Thoracic aorta (tissue), 2 donors: ENCODE data around the gene NDUFS2. TPM values are rescaled to one million over a fixed set of nuclear protein-coding genes. Genes with fewer than 3 reads are reported as not detected.
"Not testable (repeated sequence)": the region's sequence is repeated elsewhere in the genome, so short reads cannot be mapped to it uniquely, and the experiment has no call there.

Experiments used
- ATAC-seq: fragments of 150-250 bp; one replicate; pipeline ENCODE4 v1.8.0; 2017; ENCODE audit warnings: low read depth; ENCODE audit not compliant: insufficient number of reproducible peaks, low FRiP score
- DNase-seq: peaks from one replicate; pipeline ENCODE4 v3.0.0-alpha.2; 2020; ENCODE audit warnings: low spot score
- H3K27ac ChIP-seq, 2 donors: fragments of 200-600 bp; sonication (generic); 1 replicate in 1 of 2; 2 replicates in 1 of 2; pipeline ENCODE4 v1.5.1; 2016; ENCODE audit warnings: mild to moderate bottlenecking in 2 of 2, moderate library complexity in 2 of 2
- H3K27me3 ChIP-seq: fragments of 200-600 bp; sonication (generic); replicated peaks from 2 replicates; pipeline ENCODE4 v1.6.0; 2016; ENCODE audit warnings: mild to moderate bottlenecking; ENCODE audit not compliant: insufficient read depth
- H3K36me3 ChIP-seq: fragments of 200-600 bp; sonication (generic); one replicate; pipeline ENCODE4 v1.5.1; 2016
- H3K4me1 ChIP-seq, 2 donors: fragments of 200-600 bp; sonication (generic); 1 replicate in 1 of 2; 2 replicates in 1 of 2; pipeline versions ENCODE4 v1.5.1 to v1.6.0; 2016; ENCODE audit warnings: low read depth in 2 of 2, mild to moderate bottlenecking in 1 of 2; ENCODE audit not compliant: control insufficient read depth in 1 of 2
- H3K4me3 ChIP-seq: fragments of 200-600 bp; sonication (generic); 2 replicates; pipeline ENCODE4 v1.5.1; 2016; ENCODE audit warnings: mild to moderate bottlenecking
- H3K9me3 ChIP-seq: fragments of 200-600 bp; sonication (generic); 2 replicates; pipeline ENCODE4 v1.5.1; 2016
- CTCF ChIP-seq: fragments of 200-600 bp; sonication (generic); IDR thresholded peaks from one replicate; pipeline ENCODE4 v1.5.1; 2019; ENCODE audit warnings: antibody characterized with exemption
- total RNA-seq, 2 donors: library from RNA; depleted of rRNA; stranded (reverse); fragments of >200 nt; gene quantifications; one replicate each; pipeline versions ENCODE4 v1.1.0 to v1.2.3, GENCODE V29; 2016

Gene NDUFS2
- total RNA-seq, 2 donors from 2014 or later: 61.5 to 63.5 TPM

GRCh38 chr1:161242313-161242712 lies 40.1 kb downstream of the NDUFS2 start:
- no peak for TF ChIP-seq CTCF
- H3K27me3 ChIP-seq: no peaks in the 10 kb centered on the region
- no peaks in the 10 kb centered on the region for H3K4me1 ChIP-seq
- H3K36me3 ChIP-seq: no peaks in the 10 kb centered on the region
- no peak overlapping the region for H3K4me3 ChIP-seq
- H3K9me3 ChIP-seq: no peaks in the 10 kb centered on the region
- H3K27ac ChIP-seq: no peak overlapping the region
- DNase-seq (no peak), ATAC-seq (no peak)

- no peak for ATAC-seq
- Histone ChIP-seq H3K4me1 (no peaks in the 10 kb centered on the region), H3K27me3 (no peaks in the 10 kb centered on the region), H3K27ac (no peak overlapping the region), H3K36me3 (no peaks in the 10 kb centered on the region), H3K4me3 (no peak overlapping the region), H3K9me3 (no peaks in the 10 kb centered on the region)
- no peak for DNase-seq
- no peak for TF ChIP-seq CTCF
Measured at GRCh38 chr1:161244888-161245287, 42.7 kb downstream of the NDUFS2 start.

- H3K36me3 ChIP-seq, H3K27ac ChIP-seq, H3K27me3 ChIP-seq, DNase-seq, H3K4me3 ChIP-seq, H3K9me3 ChIP-seq, H3K4me1 ChIP-seq, ATAC-seq: not testable (repeated sequence)
Measured at GRCh38 chr1:161250100-161250499, 47.9 kb downstream of the NDUFS2 start.

- H3K4me1 ChIP-seq: no peaks in the 10 kb centered on the region
- ATAC-seq: no peak
Measured at GRCh38 chr1:161250829-161251228, 48.7 kb downstream of the NDUFS2 start.

GRCh38 chr1:161251579-161251978 lies 49.4 kb downstream of the NDUFS2 start:
- H3K27me3 ChIP-seq: no peaks in the 10 kb centered on the region
- no peaks in the 10 kb centered on the region for H3K4me1 ChIP-seq
- no peaks in the 10 kb centered on the region for H3K36me3 ChIP-seq
- no peak overlapping the region for H3K4me3 ChIP-seq
- DNase-seq: no peak
- peaks cover 2% of the 10 kb centered on the region for H3K9me3 ChIP-seq
- no peak overlapping the region for H3K27ac ChIP-seq
- no peak for TF ChIP-seq CTCF
- no peak for ATAC-seq

More at GRCh38 chr1:161250829-161251228, 48.7 kb downstream of the NDUFS2 start:
- Histone ChIP-seq H3K9me3 (no peaks in the 10 kb centered on the region), H3K4me3 (no peak overlapping the region), H3K27me3 (no peaks in the 10 kb centered on the region), H3K27ac (no peak overlapping the region), H3K36me3 (no peaks in the 10 kb centered on the region)
- DNase-seq: no peak
- no peak for TF ChIP-seq CTCF

- DNase-seq, ATAC-seq, H3K27ac ChIP-seq, H3K27me3 ChIP-seq, H3K36me3 ChIP-seq, H3K4me3 ChIP-seq: not testable (repeated sequence)
- Histone ChIP-seq H3K9me3 (peaks cover 13% of the 10 kb centered on the region), H3K4me1 (peaks cover 0 to 12% of the 10 kb centered on the region in 2 donors)
Measured at GRCh38 chr1:161255302-161255701, 53.1 kb downstream of the NDUFS2 start.

GRCh38 chr1:161255955-161256520 lies 53.9 kb downstream of the NDUFS2 start:
- H3K27ac ChIP-seq, H3K36me3 ChIP-seq, ATAC-seq, H3K27me3 ChIP-seq, H3K4me3 ChIP-seq, DNase-seq: not testable (repeated sequence)
- H3K9me3 ChIP-seq: peaks cover 13% of the 10 kb centered on the region
- H3K4me1 ChIP-seq: peaks cover 0 to 12% of the 10 kb centered on the region in 2 donors

GRCh38 chr1:161257109-161257508 lies 54.9 kb downstream of the NDUFS2 start:
- not testable (repeated sequence) for H3K4me3 ChIP-seq, DNase-seq, ATAC-seq, H3K36me3 ChIP-seq, H3K27ac ChIP-seq, H3K27me3 ChIP-seq
- Histone ChIP-seq H3K4me1 (peaks cover 0 to 12% of the 10 kb centered on the region in 2 donors), H3K9me3 (peaks cover 13% of the 10 kb centered on the region)
